MG63 (cell line): ENCODE measurements around the gene CEP290. TPM values are rescaled to one million over a fixed set of nuclear protein-coding genes. Genes with fewer than 3 reads are reported as not detected.

Source experiments
- DNase-seq: peaks from one replicate; pipeline ENCODE4 v3.0.0-alpha.2; 2020
- H3K27me3 ChIP-seq: fragments of 250-450 bp; sonication (Bioruptor Pico); 2 replicates; pipeline ENCODE4 v1.5.1; 2020; ENCODE audit warnings: mild to moderate bottlenecking, moderate library complexity
- H3K36me3 ChIP-seq: fragments of 250-450 bp; sonication (Bioruptor Pico); 2 replicates; pipeline ENCODE4 v1.5.1; 2020; ENCODE audit warnings: mild to moderate bottlenecking, moderate library complexity
- H3K4me3 ChIP-seq: fragments of 250-450 bp; sonication (Bioruptor Pico); 2 replicates; pipeline ENCODE4 v1.5.1; 2020; ENCODE audit warnings: mild to moderate bottlenecking, moderate library complexity
- H3K9me3 ChIP-seq: fragments of 250-450 bp; sonication (Bioruptor Pico); 2 replicates; pipeline ENCODE4 v1.5.1; 2020; ENCODE audit warnings: mild to moderate bottlenecking, moderate library complexity
- total RNA-seq: library from RNA; depleted of rRNA; stranded (reverse); fragments of >200 nt; shearing (Covaris generic); gene quantifications from 2 replicates; pipeline ENCODE4 v1.2.3, GENCODE V29; 2014; ENCODE audit warnings: low replicate concordance; rRNA removed

CEP290 gene, protein sequence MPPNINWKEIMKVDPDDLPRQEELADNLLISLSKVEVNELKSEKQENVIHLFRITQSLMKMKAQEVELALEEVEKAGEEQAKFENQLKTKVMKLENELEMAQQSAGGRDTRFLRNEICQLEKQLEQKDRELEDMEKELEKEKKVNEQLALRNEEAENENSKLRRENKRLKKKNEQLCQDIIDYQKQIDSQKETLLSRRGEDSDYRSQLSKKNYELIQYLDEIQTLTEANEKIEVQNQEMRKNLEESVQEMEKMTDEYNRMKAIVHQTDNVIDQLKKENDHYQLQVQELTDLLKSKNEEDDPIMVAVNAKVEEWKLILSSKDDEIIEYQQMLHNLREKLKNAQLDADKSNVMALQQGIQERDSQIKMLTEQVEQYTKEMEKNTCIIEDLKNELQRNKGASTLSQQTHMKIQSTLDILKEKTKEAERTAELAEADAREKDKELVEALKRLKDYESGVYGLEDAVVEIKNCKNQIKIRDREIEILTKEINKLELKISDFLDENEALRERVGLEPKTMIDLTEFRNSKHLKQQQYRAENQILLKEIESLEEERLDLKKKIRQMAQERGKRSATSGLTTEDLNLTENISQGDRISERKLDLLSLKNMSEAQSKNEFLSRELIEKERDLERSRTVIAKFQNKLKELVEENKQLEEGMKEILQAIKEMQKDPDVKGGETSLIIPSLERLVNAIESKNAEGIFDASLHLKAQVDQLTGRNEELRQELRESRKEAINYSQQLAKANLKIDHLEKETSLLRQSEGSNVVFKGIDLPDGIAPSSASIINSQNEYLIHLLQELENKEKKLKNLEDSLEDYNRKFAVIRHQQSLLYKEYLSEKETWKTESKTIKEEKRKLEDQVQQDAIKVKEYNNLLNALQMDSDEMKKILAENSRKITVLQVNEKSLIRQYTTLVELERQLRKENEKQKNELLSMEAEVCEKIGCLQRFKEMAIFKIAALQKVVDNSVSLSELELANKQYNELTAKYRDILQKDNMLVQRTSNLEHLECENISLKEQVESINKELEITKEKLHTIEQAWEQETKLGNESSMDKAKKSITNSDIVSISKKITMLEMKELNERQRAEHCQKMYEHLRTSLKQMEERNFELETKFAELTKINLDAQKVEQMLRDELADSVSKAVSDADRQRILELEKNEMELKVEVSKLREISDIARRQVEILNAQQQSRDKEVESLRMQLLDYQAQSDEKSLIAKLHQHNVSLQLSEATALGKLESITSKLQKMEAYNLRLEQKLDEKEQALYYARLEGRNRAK (N-terminal part only)
- 7.1 and 16.5 TPM in 2 replicates for total RNA-seq

DNA sequence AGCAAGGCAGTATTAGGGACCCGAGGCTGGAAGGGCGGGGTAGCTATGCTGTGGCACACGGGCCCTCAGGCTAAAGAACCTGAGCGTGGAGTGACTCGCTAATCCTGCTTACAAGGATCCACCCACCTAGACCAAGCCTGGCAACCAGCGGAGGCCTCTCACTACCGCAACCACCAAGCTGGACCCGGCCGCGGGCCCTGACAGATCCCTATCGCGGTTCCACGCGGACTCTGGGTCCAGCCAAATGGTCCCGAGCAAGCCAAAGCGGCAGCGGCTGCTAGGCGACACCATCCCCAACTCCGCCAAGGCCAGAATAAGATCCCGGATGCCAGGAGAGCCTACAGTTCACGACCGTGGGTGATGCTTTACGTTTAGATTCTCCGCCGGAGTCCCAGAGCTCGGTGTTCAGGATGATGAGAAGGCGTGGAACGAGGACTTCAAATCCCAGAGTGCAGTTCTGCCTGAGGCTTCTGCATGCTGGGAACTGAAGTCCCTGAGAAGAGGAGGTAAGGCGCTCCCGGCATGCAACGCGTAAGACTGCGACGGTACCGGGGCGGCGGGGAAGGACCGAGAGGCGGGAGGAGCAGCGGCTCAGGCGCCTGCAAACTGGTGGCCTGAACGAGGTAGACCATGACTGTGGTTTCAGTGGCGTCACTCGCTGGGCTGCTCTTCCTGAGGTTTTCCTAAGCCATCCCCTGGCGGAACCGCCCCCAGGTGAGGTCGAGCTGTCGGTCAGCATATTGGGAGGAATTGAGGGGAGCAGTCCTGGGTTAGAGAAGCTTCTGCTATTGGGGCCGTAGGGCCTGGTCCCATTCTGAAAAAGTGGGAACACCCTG is at the start of gene CEP290, which contains the start of gene TMTC3:
TSS of gene CEP290 (minus strand) at position 315 of the 836 bp plus-strand sequence. CDS start 781 bp downstream, outside the sequence.
TSS of gene TMTC3 (plus strand) at position 534 of the 836 bp plus-strand sequence. CDS start 6,009 bp downstream, outside the sequence.
- peak; percentile 98 for DNase-seq
- Histone ChIP-seq H3K4me3 (peak within 1 kb of the TSS; percentile 79), H3K27me3 (no peaks in the 10 kb centered on the region), H3K36me3 (peaks cover 7% of the 10 kb centered on the region), H3K9me3 (no peaks in the 10 kb centered on the region)

DNA sequence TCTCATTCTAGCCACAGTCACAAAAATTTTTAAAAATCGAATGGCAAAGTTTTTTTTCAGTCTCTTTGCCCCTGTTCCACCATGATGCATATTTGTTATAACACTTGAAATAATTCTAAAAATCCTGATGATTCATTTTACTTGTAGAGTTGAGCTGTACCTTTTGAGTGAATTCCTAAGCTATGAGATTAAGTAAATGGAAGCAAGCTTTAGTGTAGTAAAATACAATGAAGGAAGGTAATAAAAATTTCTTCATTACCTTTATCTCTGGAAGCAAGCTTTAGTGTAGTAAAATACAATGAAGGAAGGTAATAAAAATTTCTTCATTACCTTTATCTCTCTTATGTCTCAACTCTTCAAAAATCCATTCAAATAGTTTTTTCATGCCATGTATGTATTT is 46.3 kb upstream of the CEP290 start:
- no peak overlapping the region for H3K4me3 ChIP-seq
- no peak for DNase-seq
- H3K36me3 ChIP-seq = peaks cover 8% of the 10 kb centered on the region; the same call in 1 of the 2 replicates

DNA sequence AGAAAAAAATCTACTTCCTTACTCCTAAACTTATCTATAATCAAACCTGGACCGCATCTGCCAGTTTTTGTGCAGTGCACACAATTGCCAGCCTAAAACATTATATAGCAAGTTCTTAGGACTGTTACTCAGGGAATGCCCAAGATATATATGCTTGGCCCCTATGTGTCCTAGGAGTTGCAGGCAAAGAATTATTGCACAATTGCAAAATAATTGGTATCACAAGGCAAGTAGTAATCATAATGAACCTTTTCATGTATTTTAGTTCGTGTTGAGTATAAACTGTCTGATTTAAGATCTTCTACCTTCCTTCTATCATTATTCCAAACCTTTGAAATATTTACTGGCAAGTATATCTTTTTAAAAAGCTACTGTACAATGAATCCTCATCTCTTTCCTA is 45.7 kb upstream of the CEP290 start:
- peaks cover 8% of the 10 kb centered on the region; the same call in 1 of the 2 replicates for H3K36me3 ChIP-seq
- no peak for DNase-seq

More for the DNA sequence above, 46.3 kb upstream of the CEP290 start:
- Histone ChIP-seq H3K27me3 (no peaks in the 10 kb centered on the region), H3K9me3 (no peaks in the 10 kb centered on the region)

DNA sequence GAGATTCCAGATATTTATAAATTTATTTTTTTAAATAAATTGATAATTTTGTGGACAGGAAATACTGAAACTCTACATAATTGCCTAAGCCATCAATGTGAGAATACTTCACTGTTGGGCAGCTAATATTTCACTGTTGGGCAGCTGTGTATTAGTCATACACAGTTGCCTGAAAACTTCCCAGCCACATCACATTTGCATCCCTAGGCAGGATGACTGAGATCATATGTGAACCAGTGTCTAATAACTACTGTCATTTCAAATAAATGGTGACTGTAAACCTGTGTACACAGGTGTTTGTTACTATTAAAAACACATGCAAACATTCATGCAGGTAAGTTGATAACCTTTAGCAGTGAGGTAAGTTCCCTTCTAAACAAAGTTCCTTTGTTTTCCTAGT is 44.1 kb upstream of the CEP290 start:
- Histone ChIP-seq H3K27me3 (no peaks in the 10 kb centered on the region), H3K36me3 (peaks cover 8% of the 10 kb centered on the region; the same call in 1 of the 2 replicates), H3K4me3 (no peak overlapping the region), H3K9me3 (no peaks in the 10 kb centered on the region)
- peak; percentile 6 for DNase-seq

More for the DNA sequence above, 45.7 kb upstream of the CEP290 start:
- H3K4me3 ChIP-seq = no peak overlapping the region
- H3K27me3 ChIP-seq = no peaks in the 10 kb centered on the region
- H3K9me3 ChIP-seq = no peaks in the 10 kb centered on the region

DNA sequence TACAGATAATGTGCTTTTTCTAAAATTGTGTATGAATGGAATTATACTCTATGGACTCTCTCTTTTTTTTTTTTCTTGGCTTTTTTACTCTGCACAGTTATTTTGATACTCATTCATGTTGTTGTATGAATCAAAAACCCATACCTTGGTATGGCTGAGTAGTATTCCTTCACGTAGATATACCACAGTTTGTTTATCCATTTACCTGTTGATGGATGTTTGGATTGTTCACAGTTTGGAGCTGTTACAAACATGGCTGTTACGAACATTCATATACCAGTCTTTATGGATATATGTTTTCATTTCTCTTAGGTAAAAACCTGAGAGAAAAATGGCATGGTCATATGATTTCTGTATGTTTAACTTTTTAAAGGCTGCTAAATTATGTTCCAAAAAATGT is 43.4 kb upstream of the CEP290 start:
- H3K27me3 ChIP-seq = no peaks in the 10 kb centered on the region
- peaks cover 3% of the 10 kb centered on the region; the same call in 1 of the 2 replicates for H3K36me3 ChIP-seq
- no peak for DNase-seq
- no peaks in the 10 kb centered on the region for H3K9me3 ChIP-seq
- H3K4me3 ChIP-seq = no peak overlapping the region

DNA sequence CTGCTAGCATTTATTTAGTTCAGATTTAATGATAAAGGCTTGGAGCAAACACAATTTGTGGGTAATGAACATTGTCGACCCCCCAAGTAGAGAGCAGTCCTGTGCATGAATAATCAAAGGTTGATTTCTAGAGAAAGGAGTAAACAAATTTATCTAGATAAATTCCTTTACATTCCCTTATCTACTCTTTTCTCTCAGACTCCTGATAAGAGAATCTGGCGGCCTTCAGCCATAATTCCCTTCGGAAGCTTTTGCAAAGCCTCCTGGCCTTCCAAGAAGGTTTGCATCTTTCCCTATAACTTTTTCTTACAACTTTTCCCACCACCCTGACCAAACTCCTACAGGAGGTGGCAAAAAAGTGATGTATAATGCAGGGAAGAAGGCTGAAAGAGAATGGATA is 42.3 kb upstream of the CEP290 start:
- Histone ChIP-seq H3K9me3 (no peaks in the 10 kb centered on the region), H3K36me3 (peaks cover 1% of the 10 kb centered on the region; the same call in 1 of the 2 replicates), H3K4me3 (no peak overlapping the region), H3K27me3 (no peaks in the 10 kb centered on the region)
- no peak for DNase-seq

DNA sequence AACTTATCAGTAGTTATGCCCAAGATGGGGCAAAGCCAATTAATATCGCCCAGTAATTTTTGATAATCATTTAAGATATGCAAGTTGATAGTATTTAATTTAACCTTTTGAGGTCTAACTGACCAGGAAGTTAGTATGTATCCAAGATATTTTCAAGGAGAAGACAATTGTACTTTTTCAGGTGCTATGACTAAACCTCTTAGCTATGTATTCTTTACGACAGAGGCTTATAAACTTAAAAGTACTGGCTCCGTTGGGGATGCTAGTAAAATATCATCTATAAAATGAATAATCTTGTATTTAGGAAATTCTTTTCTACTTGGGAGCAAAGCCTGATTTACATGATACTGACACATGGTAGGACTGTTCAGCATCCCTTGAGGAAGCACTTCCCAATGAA is 40.5 kb upstream of the CEP290 start:
- no peak overlapping the region for H3K4me3 ChIP-seq
- no peak for DNase-seq
- H3K9me3 ChIP-seq = no peaks in the 10 kb centered on the region; the same call in 1 of the 2 replicates
- H3K27me3 ChIP-seq = no peaks in the 10 kb centered on the region
- peaks cover 9% of the 10 kb centered on the region for H3K36me3 ChIP-seq

DNA sequence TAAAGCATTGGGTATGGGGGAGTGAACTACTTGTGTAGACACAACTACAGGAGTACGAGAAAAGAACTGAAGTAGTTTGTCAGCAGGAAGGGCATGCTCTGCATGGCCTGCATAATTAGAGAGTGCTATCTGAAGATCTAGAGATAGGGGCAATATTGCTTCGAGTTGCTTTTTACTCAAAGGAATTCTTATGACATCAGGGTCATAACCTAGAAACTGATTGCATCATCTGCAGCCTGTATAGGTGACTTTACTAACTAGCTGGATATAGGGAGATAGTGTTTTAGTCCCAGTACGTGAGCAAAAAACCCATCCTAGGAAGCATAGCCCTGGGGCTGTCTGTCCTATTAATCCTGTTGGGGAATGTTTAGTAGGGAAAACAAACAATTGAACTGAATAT is 40.0 kb upstream of the CEP290 start:
- DNase-seq = no peak
- Histone ChIP-seq H3K4me3 (no peak overlapping the region), H3K9me3 (no peaks in the 10 kb centered on the region; the same call in 1 of the 2 replicates), H3K36me3 (peaks cover 9% of the 10 kb centered on the region), H3K27me3 (no peaks in the 10 kb centered on the region)

DNA sequence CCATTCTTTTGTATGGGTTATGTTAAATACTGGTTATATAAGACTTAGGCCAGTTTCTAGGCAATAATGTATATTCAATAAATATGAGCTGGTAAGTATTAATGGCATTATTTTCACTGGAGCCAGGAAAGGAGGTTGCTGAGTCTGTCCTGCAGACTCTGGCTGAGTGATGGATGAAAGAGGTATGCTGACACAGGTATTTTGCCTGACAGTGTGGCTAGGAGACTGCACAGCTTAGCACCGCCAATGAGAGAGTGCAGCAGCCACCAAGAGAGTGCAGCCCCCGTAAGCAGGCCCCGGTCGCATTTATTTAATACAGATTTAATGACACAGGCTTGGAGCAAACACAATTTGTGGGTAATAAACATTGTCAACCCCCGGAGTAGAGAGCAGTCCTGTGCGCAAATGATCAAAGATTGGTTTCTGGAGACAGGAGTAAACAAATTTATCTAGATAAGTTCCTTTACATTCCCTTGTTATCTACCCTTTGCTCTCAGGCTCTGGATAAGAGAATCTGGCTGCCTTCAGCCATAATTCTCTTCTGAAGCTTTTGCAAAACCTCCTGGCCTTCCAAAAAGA is 37.6 kb upstream of the CEP290 start:
- H3K4me3 ChIP-seq = no peak overlapping the region
- peaks cover 14% of the 10 kb centered on the region for H3K36me3 ChIP-seq

DNA sequence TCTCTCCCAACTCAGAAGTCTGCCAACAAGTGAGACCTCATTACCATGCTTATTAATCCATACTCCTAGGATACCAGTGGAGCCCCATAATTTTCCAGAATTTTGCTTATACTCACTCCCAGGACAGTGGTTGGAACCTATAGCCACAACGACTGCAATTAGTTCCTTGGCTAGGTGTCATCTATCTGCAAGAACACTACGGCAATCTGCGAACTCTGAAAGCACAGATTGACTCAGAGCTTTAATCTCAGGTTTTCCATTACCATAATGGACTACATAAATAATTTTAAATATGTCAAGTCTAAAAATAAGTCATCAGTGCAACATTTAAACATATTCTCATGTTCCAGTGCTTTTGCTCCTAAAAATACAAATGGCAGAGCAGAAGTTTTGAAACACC is 33.7 kb upstream of the CEP290 start:
- no peak for DNase-seq
- Histone ChIP-seq H3K36me3 (peaks cover 26% of the 10 kb centered on the region), H3K4me3 (no peak overlapping the region), H3K9me3 (no peaks in the 10 kb centered on the region; the same call in 1 of the 2 replicates), H3K27me3 (no peaks in the 10 kb centered on the region)

More for the DNA sequence above, 37.6 kb upstream of the CEP290 start:
- no peak for DNase-seq
- Histone ChIP-seq H3K27me3 (no peaks in the 10 kb centered on the region), H3K9me3 (no peaks in the 10 kb centered on the region; the same call in 1 of the 2 replicates)

DNA sequence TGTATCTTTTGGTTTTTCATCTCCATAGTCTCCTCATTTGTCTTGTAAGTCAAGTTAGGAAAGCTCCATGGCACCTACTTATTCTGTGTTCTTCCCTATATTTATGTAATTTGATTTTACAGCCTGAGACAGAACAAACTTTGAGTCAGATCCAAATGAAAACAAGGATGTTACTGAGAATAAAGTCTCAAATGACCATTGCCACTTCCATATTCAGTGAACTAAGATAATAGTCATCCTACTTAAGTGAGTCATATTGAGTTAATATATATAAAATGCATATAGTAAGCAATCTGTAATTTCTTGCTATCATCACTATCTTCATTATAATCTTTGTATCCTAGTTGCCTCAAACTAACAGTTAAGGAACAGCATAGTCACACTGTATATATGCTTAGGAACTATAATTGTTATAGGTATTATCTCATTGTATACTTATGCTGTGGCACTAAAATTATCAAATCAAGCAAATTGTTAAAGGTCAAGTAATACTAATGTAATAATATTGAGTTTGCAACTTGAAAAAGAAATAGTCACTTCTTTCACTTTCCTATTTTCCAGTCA is 31.0 kb upstream of the CEP290 start:
- H3K4me3 ChIP-seq = no peak overlapping the region
- H3K27me3 ChIP-seq = no peaks in the 10 kb centered on the region
- no peaks in the 10 kb centered on the region; the same call in 1 of the 2 replicates for H3K9me3 ChIP-seq
- no peak for DNase-seq
- H3K36me3 ChIP-seq = peaks cover 22% of the 10 kb centered on the region

DNA sequence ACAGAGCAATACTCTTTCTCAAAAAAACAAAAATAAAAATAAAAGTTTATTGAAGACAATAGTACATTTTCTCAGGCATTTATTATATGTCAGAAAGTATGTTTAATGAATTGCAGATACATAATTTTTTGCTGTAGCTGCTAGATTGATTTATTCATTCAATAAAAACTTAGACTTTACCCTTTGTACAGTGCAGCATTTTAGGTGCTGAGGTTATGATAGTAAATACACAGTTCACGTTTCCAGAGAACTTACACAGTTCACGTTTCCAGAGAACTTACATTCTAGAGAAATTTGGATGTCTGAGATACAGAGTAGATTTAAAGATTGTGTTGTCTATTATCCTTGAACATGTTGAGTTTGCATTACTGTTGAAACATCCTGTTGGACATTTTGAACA is 25.5 kb upstream of the CEP290 start:
- Histone ChIP-seq H3K27me3 (no peaks in the 10 kb centered on the region), H3K36me3 (peaks cover 37% of the 10 kb centered on the region), H3K4me3 (no peak overlapping the region), H3K9me3 (no peaks in the 10 kb centered on the region)
- DNase-seq = no peak

DNA sequence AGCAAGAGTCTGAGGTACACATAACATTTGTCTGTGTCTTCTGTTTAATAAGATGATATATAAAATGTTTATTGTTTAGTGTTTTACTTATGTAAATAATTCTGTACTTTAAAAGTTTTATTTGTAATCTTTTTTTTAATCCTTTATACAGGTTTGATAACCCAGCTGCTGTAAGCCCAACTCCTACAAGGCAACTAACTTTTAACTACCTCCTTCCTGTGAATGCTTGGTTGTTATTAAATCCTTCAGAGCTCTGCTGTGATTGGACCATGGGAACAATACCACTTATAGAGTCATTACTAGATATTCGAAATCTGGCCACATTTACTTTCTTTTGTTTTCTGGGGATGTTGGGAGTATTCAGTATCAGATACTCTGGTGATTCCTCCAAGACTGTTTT is 24.3 kb upstream of the CEP290 start:
- H3K4me3 ChIP-seq = no peak overlapping the region
- no peaks in the 10 kb centered on the region for H3K27me3 ChIP-seq
- no peak for DNase-seq
- no peaks in the 10 kb centered on the region for H3K9me3 ChIP-seq
- peaks cover 45% of the 10 kb centered on the region for H3K36me3 ChIP-seq

DNA sequence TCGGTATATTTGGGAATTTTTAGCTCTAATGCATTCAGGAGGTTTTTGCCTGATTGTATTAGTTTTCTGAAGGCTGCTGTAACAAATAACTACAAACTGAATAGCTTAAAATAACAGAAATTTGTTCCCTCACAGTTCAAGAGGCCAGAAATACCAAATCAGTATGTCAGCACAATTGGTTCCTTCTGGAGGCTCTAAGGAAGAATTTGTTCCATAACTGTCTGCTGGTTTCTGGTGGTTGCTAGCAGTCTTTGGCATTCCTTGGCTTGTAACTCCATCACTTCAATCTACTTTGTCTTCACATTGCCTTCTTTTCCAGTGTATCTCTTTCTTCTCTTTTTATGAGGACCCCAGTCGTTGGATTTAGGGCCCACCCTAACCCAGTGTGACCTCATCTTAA is 21.5 kb upstream of the CEP290 start:
- Histone ChIP-seq H3K36me3 (peaks cover 47% of the 10 kb centered on the region), H3K4me3 (no peak overlapping the region), H3K9me3 (no peaks in the 10 kb centered on the region), H3K27me3 (no peaks in the 10 kb centered on the region)
- DNase-seq = no peak
